ENCODE data around the gene MAP3K1. TPM values are rescaled to one million over a fixed set of nuclear protein-coding genes. Genes with fewer than 3 reads are reported as not detected.
A peak's percentile ranks its signal among the peaks of the same experiment; 100 is the strongest.

Gene MAP3K1
- total RNA-seq, 1 donor from 2014 or later = 20.0 TPM

DNA sequence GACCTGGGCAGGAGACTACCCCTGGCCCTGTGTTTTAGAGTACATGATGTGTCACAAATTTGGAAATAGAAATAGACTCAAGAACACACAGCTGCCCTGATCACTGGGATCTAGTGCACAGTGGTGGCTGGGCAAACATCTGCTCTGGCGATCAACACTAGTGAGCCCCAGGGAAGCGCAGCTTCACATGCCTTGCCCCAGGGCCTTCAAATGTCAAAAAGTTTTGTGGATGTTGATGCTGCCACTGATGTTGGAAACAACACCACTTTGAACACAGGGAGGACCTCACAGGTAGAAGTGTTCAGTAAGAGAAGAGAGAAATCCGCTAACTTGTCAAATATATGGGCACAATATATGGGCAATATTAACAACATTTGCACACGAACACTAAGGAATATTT lies 7.1 kb upstream of the MAP3K1 start:
- no peak overlapping the region for H3K4me3 Mint-ChIP-seq (ENCODE audit: low read depth)
- no peaks in the 10 kb centered on the region for H3K36me3 Mint-ChIP-seq (ENCODE audit: insufficient read depth)
- TF ChIP-seq, protein P1, sequence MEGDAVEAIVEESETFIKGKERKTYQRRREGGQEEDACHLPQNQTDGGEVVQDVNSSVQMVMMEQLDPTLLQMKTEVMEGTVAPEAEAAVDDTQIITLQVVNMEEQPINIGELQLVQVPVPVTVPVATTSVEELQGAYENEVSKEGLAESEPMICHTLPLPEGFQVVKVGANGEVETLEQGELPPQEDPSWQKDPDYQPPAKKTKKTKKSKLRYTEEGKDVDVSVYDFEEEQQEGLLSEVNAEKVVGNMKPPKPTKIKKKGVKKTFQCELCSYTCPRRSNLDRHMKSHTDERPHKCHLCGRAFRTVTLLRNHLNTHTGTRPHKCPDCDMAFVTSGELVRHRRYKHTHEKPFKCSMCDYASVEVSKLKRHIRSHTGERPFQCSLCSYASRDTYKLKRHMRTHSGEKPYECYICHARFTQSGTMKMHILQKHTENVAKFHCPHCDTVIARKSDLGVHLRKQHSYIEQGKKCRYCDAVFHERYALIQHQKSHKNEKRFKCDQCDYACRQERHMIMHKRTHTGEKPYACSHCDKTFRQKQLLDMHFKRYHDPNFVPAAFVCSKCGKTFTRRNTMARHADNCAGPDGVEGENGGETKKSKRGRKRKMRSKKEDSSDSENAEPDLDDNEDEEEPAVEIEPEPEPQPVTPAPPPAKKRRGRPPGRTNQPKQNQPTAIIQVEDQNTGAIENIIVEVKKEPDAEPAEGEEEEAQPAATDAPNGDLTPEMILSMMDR (IDR thresholded peaks at IDR 0.05; ENCODE audit: unreplicated experiment) = no peak
- DNase-seq (ENCODE audit: low spot score, unreplicated experiment) = no peak
- H3K4me1 Mint-ChIP-seq (ENCODE audit: low read depth) = peaks cover under 1% of the 10 kb centered on the region
- H3K9me3 Mint-ChIP-seq (ENCODE audit: low read depth) = no peaks in the 10 kb centered on the region
- peaks cover 31% of the 10 kb centered on the region for H3K27me3 Mint-ChIP-seq
- no peak overlapping the region for H3K27ac Mint-ChIP-seq

DNA sequence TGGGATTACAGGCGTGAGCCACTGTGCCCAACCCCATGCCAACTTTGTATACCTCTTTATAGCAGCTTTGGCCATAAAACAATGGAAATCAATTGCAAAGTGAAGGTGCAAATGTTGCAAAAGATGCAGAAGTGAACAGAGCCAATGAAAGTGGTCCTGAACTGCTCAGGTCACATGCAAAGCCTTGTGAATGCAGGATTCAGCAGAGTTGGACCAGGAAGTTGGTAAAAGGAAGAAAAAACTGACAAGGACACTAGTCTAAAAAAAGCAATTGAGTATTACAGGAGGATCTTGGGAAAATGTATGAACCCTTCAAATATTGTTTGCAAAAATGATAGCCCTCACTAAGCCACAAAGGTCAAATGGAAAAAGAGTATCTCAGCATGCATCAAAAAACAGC lies 4.5 kb upstream of the MAP3K1 start:
- no peak for DNase-seq (ENCODE audit: low spot score, unreplicated experiment)
- H3K9me3 Mint-ChIP-seq (ENCODE audit: low read depth) = no peaks in the 10 kb centered on the region
- no peaks in the 10 kb centered on the region for H3K36me3 Mint-ChIP-seq (ENCODE audit: insufficient read depth)
- peaks cover 8% of the 10 kb centered on the region for H3K4me1 Mint-ChIP-seq (ENCODE audit: low read depth)
- TF ChIP-seq, protein P1 (IDR thresholded peaks at IDR 0.05; ENCODE audit: unreplicated experiment) = no peak
- no peak overlapping the region for H3K27ac Mint-ChIP-seq
- no peak overlapping the region for H3K4me3 Mint-ChIP-seq (ENCODE audit: low read depth)
- peaks cover 27% of the 10 kb centered on the region for H3K27me3 Mint-ChIP-seq

DNA sequence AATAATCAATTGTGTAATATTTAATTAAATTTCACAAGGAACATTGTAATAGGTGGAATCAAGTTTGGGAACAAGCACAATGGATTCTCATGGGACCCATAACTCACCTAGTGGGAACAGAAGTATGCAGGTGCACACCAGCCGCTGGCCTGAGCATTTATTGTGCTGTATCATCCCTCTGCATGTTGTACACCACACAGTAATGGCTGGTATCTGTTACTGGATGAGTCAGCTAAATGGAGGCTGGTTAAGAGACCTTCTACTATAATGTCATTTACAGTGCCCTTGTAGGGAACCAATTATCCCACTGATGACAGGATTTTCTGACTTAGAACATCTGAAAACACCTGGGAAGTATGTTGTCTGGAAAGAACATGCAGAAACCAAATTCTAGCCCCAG lies 3.2 kb upstream of the MAP3K1 start:
- Mint-ChIP-seq H3K4me1 (ENCODE audit: low read depth) (peaks cover 10% of the 10 kb centered on the region), H3K4me3 (ENCODE audit: low read depth) (no peak overlapping the region), H3K27ac (no peak overlapping the region), H3K36me3 (ENCODE audit: insufficient read depth) (no peaks in the 10 kb centered on the region), H3K27me3 (peaks cover 27% of the 10 kb centered on the region), H3K9me3 (ENCODE audit: low read depth) (no peaks in the 10 kb centered on the region)
- no peak for DNase-seq (ENCODE audit: low spot score, unreplicated experiment)
- TF ChIP-seq, protein P1 (IDR thresholded peaks at IDR 0.05; ENCODE audit: unreplicated experiment) = no peak

DNA sequence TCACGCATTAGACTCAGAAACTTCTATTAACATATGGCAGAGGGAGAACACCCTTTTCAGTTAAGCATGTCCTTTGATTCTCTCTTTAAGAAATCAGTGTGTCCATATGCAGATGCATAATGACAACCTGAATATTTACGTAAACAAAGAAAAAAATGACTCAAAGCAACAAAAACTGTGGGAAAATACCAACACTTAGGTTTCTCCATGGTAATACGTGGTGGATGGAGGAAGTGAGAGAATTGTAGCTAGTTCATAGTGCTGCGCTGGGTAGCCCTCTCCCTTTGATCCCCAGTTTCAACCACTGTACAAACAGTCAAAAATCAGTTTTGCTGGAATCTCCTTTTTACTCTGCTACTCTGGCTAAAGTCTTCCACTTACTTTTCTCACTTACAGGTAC lies 2.0 kb upstream of the MAP3K1 start:
- Mint-ChIP-seq H3K36me3 (ENCODE audit: insufficient read depth) (no peaks in the 10 kb centered on the region), H3K4me1 (ENCODE audit: low read depth) (peaks cover 16% of the 10 kb centered on the region), H3K4me3 (ENCODE audit: low read depth) (no peak overlapping the region), H3K9me3 (ENCODE audit: low read depth) (no peaks in the 10 kb centered on the region), H3K27me3 (peaks cover 22% of the 10 kb centered on the region), H3K27ac (no peak overlapping the region)
- no peak for DNase-seq (ENCODE audit: low spot score, unreplicated experiment)
- TF ChIP-seq, protein P1 (IDR thresholded peaks at IDR 0.05; ENCODE audit: unreplicated experiment) = no peak

DNA sequence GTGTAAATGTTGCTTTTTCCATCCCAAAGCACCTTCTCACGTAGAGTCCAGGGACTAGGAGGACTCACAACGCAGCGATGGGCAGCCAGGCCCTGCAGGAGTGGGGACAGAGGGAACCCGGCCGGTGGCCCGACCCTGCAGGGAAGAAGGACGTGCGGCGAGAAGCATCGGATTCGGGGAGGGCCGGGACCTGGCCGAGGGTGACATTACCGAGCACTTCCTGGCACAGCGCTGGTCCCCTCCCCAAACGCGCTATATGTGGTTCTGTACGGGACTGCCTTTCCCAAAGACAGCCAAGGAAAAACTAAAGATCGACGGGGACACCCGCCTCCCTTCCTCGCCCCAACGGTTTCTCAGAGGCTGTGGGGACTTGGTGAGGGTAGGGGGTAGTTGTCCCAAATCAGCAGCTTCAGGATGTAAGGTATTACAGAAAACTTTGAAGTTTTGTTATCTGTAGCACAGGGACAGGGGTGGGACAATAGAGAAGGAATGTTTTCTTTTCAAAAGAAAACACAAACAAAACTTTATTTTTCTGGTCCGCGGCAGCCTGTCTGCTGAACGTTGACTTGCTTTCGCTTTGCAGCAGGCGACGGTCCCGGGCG lies 887 bp upstream of the MAP3K1 start:
- H3K27me3 Mint-ChIP-seq = peaks cover 22% of the 10 kb centered on the region
- DNase-seq (ENCODE audit: low spot score, unreplicated experiment) = no peak
- peak overlapping the region; percentile 89 for H3K27ac Mint-ChIP-seq
- TF ChIP-seq, protein P1 (IDR thresholded peaks at IDR 0.05; ENCODE audit: unreplicated experiment) = no peak
- H3K4me3 Mint-ChIP-seq (ENCODE audit: low read depth) = peak overlapping the region; percentile 81
- no peaks in the 10 kb centered on the region for H3K9me3 Mint-ChIP-seq (ENCODE audit: low read depth)
- H3K4me1 Mint-ChIP-seq (ENCODE audit: low read depth) = peaks cover 20% of the 10 kb centered on the region
- H3K36me3 Mint-ChIP-seq (ENCODE audit: insufficient read depth) = no peaks in the 10 kb centered on the region
